K562 (cell line): ENCODE data around the gene CLCA2. TPM values are rescaled to one million over a fixed set of nuclear protein-coding genes. Genes with fewer than 3 reads are reported as not detected.

ENCODE experiments used
- ATAC-seq: fragments of 200-7000 bp; cut with Tn5 transposase; 3 replicates; pipeline ENCODE4 v1.9.1; 2020; ENCODE audit warnings: moderate library complexity
- BruUV-seq: library from RNA; stranded (reverse); fragments of 400-500 nt; replicated peaks from 2 replicates; lab custom pipeline; 2021; lab: Mats Ljungman, UMichigan
- CTCF ChIA-PET: fragments of 300-600 bp; formaldehyde crosslinking; extraction: SDS; loops from one replicate; lab custom pipeline; 2021; ENCODE audit warnings: low intra/inter-chr PET ratio; lab: Yijun Ruan, JAX
- POLR2A ChIA-PET: fragments of 300-600, 350-650 bp; sonication (Branson Sonifier 250); formaldehyde crosslinking; extraction: SDS; loops from one replicate; lab custom pipeline; 2021; ENCODE audit warnings: antibody characterized with exemption, inconsistent platforms; lab: Yijun Ruan, JAX
- DNase-seq, 4 experiments: peaks; one replicate each; pipeline versions ENCODE4 v3.0.0 to v3.0.0-alpha.2; 2011 to 2018; ENCODE audit warnings: low spot score in 3 of 4, mixed read lengths in 3 of 4; ENCODE audit errors: extremely low read depth in 1 of 4
- FAIRE-seq: peaks from 2 replicates; lab custom pipeline; 2011; peaks lifted over from hg19 to GRCh38; lab: Jason Lieb, UNC
- H2AFZ ChIP-seq: 2 replicates; pipeline ENCODE4 v1.6.0; 2011; ENCODE audit warnings: low read depth, low read length, control low read depth, inconsistent platforms
- H3K27ac ChIP-seq: fragments of 200-600 bp; 3 replicates; pipeline ENCODE4 v1.8.0; 2011; ENCODE audit warnings: low read depth, mild to moderate bottlenecking, control low read depth, inconsistent platforms, low read length, moderate library complexity, mixed read lengths; ENCODE audit errors: extremely low read depth
- H3K27me3 ChIP-seq, 2 experiments: fragments of 300-600 bp in 1 of 2; 2 replicates in 1 of 2; 3 replicates in 1 of 2; pipeline versions ENCODE4 v1.6.0 to v1.8.0; 2011; ENCODE audit warnings: inconsistent platforms in 2 of 2, low read length in 2 of 2, mild to moderate bottlenecking in 1 of 2, mixed read lengths in 1 of 2, moderate library complexity in 1 of 2; ENCODE audit not compliant: control insufficient read depth in 2 of 2, insufficient read depth in 2 of 2
- H3K36me3 ChIP-seq: fragments of 300-600 bp; 3 replicates; pipeline ENCODE4 v1.8.0; 2011; ENCODE audit warnings: mild to moderate bottlenecking, low read length, inconsistent platforms; ENCODE audit not compliant: control insufficient read depth, insufficient read depth
- H3K4me1 ChIP-seq, 2 experiments: fragments of 200-600 bp in 1 of 2; replicated peaks in 1 of 2; 2 replicates in 1 of 2; 3 replicates in 1 of 2; pipeline versions ENCODE4 v1.5.1 to v1.8.0; 2011; ENCODE audit warnings: inconsistent platforms in 2 of 2, low read length in 2 of 2, mild to moderate bottlenecking in 1 of 2, mixed read lengths in 1 of 2, moderate library complexity in 1 of 2; ENCODE audit not compliant: control insufficient read depth in 2 of 2, insufficient read depth in 2 of 2
- H3K4me2 ChIP-seq: 2 replicates; pipeline ENCODE4 v1.6.1; 2011; ENCODE audit warnings: low read length, control low read depth, inconsistent platforms, mixed read lengths; ENCODE audit not compliant: insufficient read depth
- H3K4me3 ChIP-seq: fragments of 200-600 bp; sonication (generic), shearing (Covaris generic); 2 replicates; pipeline ENCODE4 v1.5.1; 2016; ENCODE audit warnings: control low read depth, inconsistent platforms
- H3K79me2 ChIP-seq: fragments of 200-600 bp; 3 replicates; pipeline ENCODE4 v1.8.0; 2011; ENCODE audit warnings: low read length, inconsistent platforms; ENCODE audit not compliant: control insufficient read depth, insufficient read depth
- H3K9ac ChIP-seq, 2 experiments: 2 replicates each; pipeline versions ENCODE4 v1.6.0 to v1.6.1; 2011; ENCODE audit warnings: low read depth in 2 of 2, low read length in 2 of 2, control low read depth in 1 of 2, inconsistent platforms in 1 of 2, mild to moderate bottlenecking in 1 of 2, mixed read lengths in 1 of 2; ENCODE audit not compliant: insufficient read depth in 1 of 2
- H3K9me1 ChIP-seq: one replicate; pipeline ENCODE4 v1.6.0; 2011; ENCODE audit warnings: inconsistent platforms, mild to moderate bottlenecking, low read length, moderate library complexity; ENCODE audit not compliant: control insufficient read depth, insufficient read depth
- H3K9me3 ChIP-seq: replicated peaks from 2 replicates; pipeline ENCODE4 v1.5.1; 2011; ENCODE audit warnings: low read depth, low read length, inconsistent platforms; ENCODE audit not compliant: control insufficient read depth, insufficient read depth
- H4K20me1 ChIP-seq: replicated peaks from 2 replicates; pipeline ENCODE4 v1.6.1; 2011; ENCODE audit warnings: low read length, inconsistent platforms, mixed read lengths; ENCODE audit not compliant: control insufficient read depth, insufficient read depth
- ERF ChIP-seq: fragments of 450-650 bp; formaldehyde crosslinking; IDR thresholded peaks from 2 replicates; pipeline ENCODE4 v1.4.0; 2020; ENCODE audit warnings: mild to moderate bottlenecking, mixed read lengths
- ZBED1 ChIP-seq: IDR thresholded peaks from 2 replicates; pipeline ENCODE4 v1.6.1; 2014
- ZNF347 ChIP-seq: fragments of 450-650 bp; formaldehyde crosslinking; IDR thresholded peaks from 2 replicates; pipeline ENCODE4 v1.4.0; 2020; ENCODE audit warnings: low read depth, mild to moderate bottlenecking, moderate library complexity
- in situ Hi-C: fragments of 300-500 bp; cut with MboI; formaldehyde crosslinking; loops from 4 replicates; pipeline ENCODE4 v1.15.0; 2018; ENCODE audit warnings: inconsistent platforms, mixed read lengths
- intact Hi-C: fragments of 100-400 bp; cut with micrococcal nuclease; formaldehyde crosslinking; loops from 2 replicates; pipeline ENCODE4 v1.14.2; 2022
- polyA plus RNA-seq, 8 experiments: library from polyadenylated mRNA; depleted of rRNA in 4 of 8; stranded (reverse) in 5 of 8; unstranded in 3 of 8; fragments of >200 nt; fragmentation: Nextera tagmentation in 2 of 8; fragmentation: Illumina TruSeq in 1 of 8; extraction: Ambion mirVana in 2 of 8; extraction: Trizol in 1 of 8; gene quantifications; 2 replicates each; pipeline versions ENCODE4 v1.2.1 to v1.2.3, GENCODE V29; 2011 to 2014; ENCODE audit warnings: inconsistent platforms in 1 of 8, missing spikeins in 1 of 8
- total RNA-seq, 7 experiments: library from RNA; depleted of rRNA in 6 of 7; stranded (reverse); fragments of >200 nt in 6 of 7; fragmentation: Illumina TruSeq in 2 of 7; extraction: Trizol in 2 of 7; gene quantifications; 2 replicates each; pipeline versions ENCODE4 v1.2.1 to v1.2.3, GENCODE V29; 2011 to 2021; ENCODE audit warnings: low replicate concordance in 1 of 7
- TF ChIP-seq, protein P1 (sequence below): sonication (generic); formaldehyde crosslinking; IDR thresholded peaks from 2 replicates; pipeline ENCODE4 v1.8.0; 2022; ENCODE audit warnings: mild to moderate bottlenecking, missing genetic modification reagents

The CLCA2 gene
- total and polyA plus RNA-seq, 9 of the 15 experiments (the other 6 are each of a cell fraction or from before 2014, with no cell fraction given), result 0.03 TPM; not detected in 8

DNA sequence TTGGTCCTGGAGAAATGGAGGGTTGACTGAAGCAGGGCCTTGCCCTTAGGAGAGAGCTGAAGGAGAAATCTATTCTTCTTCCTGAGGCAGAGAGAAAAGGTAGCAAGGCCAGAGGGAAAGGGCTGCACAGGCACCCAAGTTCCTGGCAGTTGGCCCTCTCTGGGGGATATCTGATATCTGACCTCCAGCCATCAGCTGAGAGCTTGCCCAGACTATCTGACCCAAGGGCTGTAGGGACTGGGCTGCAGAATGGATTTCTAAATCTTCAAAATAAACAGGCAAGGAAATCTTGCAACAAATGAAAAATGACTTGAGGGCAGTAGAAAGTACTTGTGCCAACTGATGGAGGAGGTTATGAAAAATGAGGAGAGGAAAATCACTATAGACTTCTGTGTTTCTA, 498 bp upstream of the CLCA2 start:
- ChIA-PET CTCF (interaction anchor here (1.7 kb wide), 1 partner anchor 77 kb away, joined by 3 read pairs; no protein-coding TSS in a partner anchor), POLR2A (no interaction called here)
- no TSS peak for BruUV-seq
- no peak overlapping the region for H2AFZ ChIP-seq
- DNase-seq (no peak), FAIRE-seq (no peak), ATAC-seq (no peak)
- no peak overlapping the region for H3K4me3 ChIP-seq
- no peak overlapping the region for H3K4me2 ChIP-seq
- no peaks in the 10 kb centered on the region for H3K4me1 ChIP-seq
- no peaks in the 10 kb centered on the region for H3K36me3 ChIP-seq
- H4K20me1 ChIP-seq, result no peaks in the 10 kb centered on the region
- in situ Hi-C loops, result no loop called here
- TF ChIP-seq ZNF347 (CRISPR knock-in tag) (no peak), ZBED1 (no peak), ERF (CRISPR knock-in tag) (no peak)
- TF ChIP-seq, protein P1, sequence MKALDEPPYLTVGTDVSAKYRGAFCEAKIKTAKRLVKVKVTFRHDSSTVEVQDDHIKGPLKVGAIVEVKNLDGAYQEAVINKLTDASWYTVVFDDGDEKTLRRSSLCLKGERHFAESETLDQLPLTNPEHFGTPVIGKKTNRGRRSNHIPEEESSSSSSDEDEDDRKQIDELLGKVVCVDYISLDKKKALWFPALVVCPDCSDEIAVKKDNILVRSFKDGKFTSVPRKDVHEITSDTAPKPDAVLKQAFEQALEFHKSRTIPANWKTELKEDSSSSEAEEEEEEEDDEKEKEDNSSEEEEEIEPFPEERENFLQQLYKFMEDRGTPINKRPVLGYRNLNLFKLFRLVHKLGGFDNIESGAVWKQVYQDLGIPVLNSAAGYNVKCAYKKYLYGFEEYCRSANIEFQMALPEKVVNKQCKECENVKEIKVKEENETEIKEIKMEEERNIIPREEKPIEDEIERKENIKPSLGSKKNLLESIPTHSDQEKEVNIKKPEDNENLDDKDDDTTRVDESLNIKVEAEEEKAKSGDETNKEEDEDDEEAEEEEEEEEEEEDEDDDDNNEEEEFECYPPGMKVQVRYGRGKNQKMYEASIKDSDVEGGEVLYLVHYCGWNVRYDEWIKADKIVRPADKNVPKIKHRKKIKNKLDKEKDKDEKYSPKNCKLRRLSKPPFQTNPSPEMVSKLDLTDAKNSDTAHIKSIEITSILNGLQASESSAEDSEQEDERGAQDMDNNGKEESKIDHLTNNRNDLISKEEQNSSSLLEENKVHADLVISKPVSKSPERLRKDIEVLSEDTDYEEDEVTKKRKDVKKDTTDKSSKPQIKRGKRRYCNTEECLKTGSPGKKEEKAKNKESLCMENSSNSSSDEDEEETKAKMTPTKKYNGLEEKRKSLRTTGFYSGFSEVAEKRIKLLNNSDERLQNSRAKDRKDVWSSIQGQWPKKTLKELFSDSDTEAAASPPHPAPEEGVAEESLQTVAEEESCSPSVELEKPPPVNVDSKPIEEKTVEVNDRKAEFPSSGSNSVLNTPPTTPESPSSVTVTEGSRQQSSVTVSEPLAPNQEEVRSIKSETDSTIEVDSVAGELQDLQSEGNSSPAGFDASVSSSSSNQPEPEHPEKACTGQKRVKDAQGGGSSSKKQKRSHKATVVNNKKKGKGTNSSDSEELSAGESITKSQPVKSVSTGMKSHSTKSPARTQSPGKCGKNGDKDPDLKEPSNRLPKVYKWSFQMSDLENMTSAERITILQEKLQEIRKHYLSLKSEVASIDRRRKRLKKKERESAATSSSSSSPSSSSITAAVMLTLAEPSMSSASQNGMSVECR, result no peak
- intact Hi-C loops, result no loop called here
- H3K9me3 ChIP-seq, result no peaks in the 10 kb centered on the region
- no peak overlapping the region for H3K27ac ChIP-seq
- H3K79me2 ChIP-seq, result no peaks in the 10 kb centered on the region
- no peaks in the 10 kb centered on the region for H3K9me1 ChIP-seq
- H3K27me3 ChIP-seq, result no peaks in the 10 kb centered on the region
- no peak overlapping the region for H3K9ac ChIP-seq
